WTC11 (cell line): ENCODE data around the gene SEPTIN14. TPM values are rescaled to one million over a fixed set of nuclear protein-coding genes. Genes with fewer than 3 reads are reported as not detected.
"Not testable (repeated sequence)": the region's sequence is repeated elsewhere in the genome, so short reads cannot be mapped to it uniquely, and the experiment has no call there.

Source experiments
- ATAC-seq: fragments of 200-7000 bp; cut with Tn5 transposase; 2 replicates; pipeline ENCODE4 v1.10.0; 2021; ENCODE audit warnings: mild to moderate bottlenecking, moderate library complexity
- CTCF ChIA-PET: fragments of 300-600 bp; sonication (Branson Sonifier 250); formaldehyde crosslinking; loops from one replicate; lab custom pipeline; 2021; ENCODE audit warnings: antibody characterized with exemption; lab: Charles Lee
- POLR2A ChIA-PET: fragments of 350-600 bp; sonication (Branson Sonifier 250); formaldehyde crosslinking; loops from one replicate; lab custom pipeline; 2021; ENCODE audit warnings: antibody characterized with exemption; lab: Charles Lee
- DNase-seq: peaks from one replicate; pipeline ENCODE4 v3.0.0; 2021; ENCODE audit warnings: low spot score
- H3K27ac Mint-ChIP-seq: 2 replicates; pipeline ENCODE4 v1.8.0; 2021; ENCODE audit warnings: mixed read lengths
- H3K27me3 Mint-ChIP-seq: 2 replicates; pipeline ENCODE4 v1.8.0; 2021; ENCODE audit warnings: low read depth, mild to moderate bottlenecking, moderate library complexity, mixed read lengths
- H3K36me3 Mint-ChIP-seq: 2 replicates; pipeline ENCODE4 v1.8.0; 2021; ENCODE audit warnings: mixed read lengths
- H3K4me1 Mint-ChIP-seq: 2 replicates; pipeline ENCODE4 v1.8.0; 2022; ENCODE audit warnings: mixed read lengths
- H3K4me3 Mint-ChIP-seq: 2 replicates; pipeline ENCODE4 v1.8.0; 2021; ENCODE audit warnings: mild to moderate bottlenecking, moderate library complexity, mixed read lengths
- H3K9me3 Mint-ChIP-seq: 2 replicates; pipeline ENCODE4 v1.8.0; 2021; ENCODE audit warnings: mixed read lengths
- FOXJ3 ChIP-seq: sonication (generic); formaldehyde crosslinking; IDR thresholded peaks from 2 replicates; pipeline ENCODE4 v1.9.0; 2021; ENCODE audit warnings: missing genetic modification reagents, mild to moderate bottlenecking, borderline replicate concordance
- GRHL2 ChIP-seq: fragments of 250-450 bp; sonication (Bioruptor Pico); IDR thresholded peaks from 2 replicates; pipeline ENCODE4 v1.8.0; 2022; ENCODE audit warnings: mild to moderate bottlenecking, moderate library complexity; ENCODE audit not compliant: insufficient replicate concordance, severe bottlenecking
- HMGA2 ChIP-seq: fragments of 250-450 bp; sonication (Bioruptor Pico); IDR thresholded peaks from 2 replicates; pipeline ENCODE4 v1.4.0; 2021; ENCODE audit warnings: mild to moderate bottlenecking, moderate library complexity
- JAZF1 ChIP-seq: fragments of 250-450 bp; sonication (Bioruptor Pico); IDR thresholded peaks from 2 replicates; pipeline ENCODE4 v1.9.0; 2021; ENCODE audit warnings: moderate library complexity, mild to moderate bottlenecking, inconsistent platforms
- KAT7 ChIP-seq: sonication (generic); formaldehyde crosslinking; IDR thresholded peaks from 2 replicates; pipeline ENCODE4 v1.8.1; 2023; ENCODE audit warnings: missing genetic modification reagents, mild to moderate bottlenecking, borderline replicate concordance
- MXD4 ChIP-seq: fragments of 250-450 bp; sonication (Bioruptor Pico); IDR thresholded peaks from 2 replicates; pipeline ENCODE4 v1.8.0; 2021; ENCODE audit warnings: mild to moderate bottlenecking, moderate library complexity, borderline replicate concordance
- ZMAT4 ChIP-seq: fragments of 250-450 bp; sonication (Bioruptor Pico); IDR thresholded peaks from 2 replicates; pipeline ENCODE4 v1.9.0; 2021; ENCODE audit warnings: mild to moderate bottlenecking
- ZNF121 ChIP-seq: sonication (generic); formaldehyde crosslinking; IDR thresholded peaks from 2 replicates; pipeline ENCODE4 v1.8.0; 2023; ENCODE audit warnings: missing genetic modification reagents
- ZNF281 ChIP-seq: sonication (generic); formaldehyde crosslinking; IDR thresholded peaks from 2 replicates; pipeline ENCODE4 v1.8.0; 2023; ENCODE audit warnings: mild to moderate bottlenecking, missing genetic modification reagents
- total RNA-seq: library from RNA; stranded (reverse); gene quantifications from 3 replicates; pipeline ENCODE4 v1.2.3, GENCODE V29; 2021
- TF ChIP-seq, protein P1 (sequence below): sonication (generic); formaldehyde crosslinking; IDR thresholded peaks from 2 replicates; pipeline ENCODE4 v1.8.0; 2022; ENCODE audit warnings: mild to moderate bottlenecking, missing genetic modification reagents
- TF ChIP-seq, protein P2 (sequence below): sonication (generic); formaldehyde crosslinking; IDR thresholded peaks from 2 replicates; pipeline ENCODE4 v1.8.1; 2022; ENCODE audit warnings: mild to moderate bottlenecking, moderate library complexity, missing genetic modification reagents
- TF ChIP-seq, protein P3 (sequence below): fragments of 250-450 bp; sonication (Bioruptor Pico); IDR thresholded peaks from 2 replicates; pipeline ENCODE4 v1.8.0; 2021; ENCODE audit warnings: mild to moderate bottlenecking
- TF ChIP-seq, protein P4 (sequence below): sonication (generic); formaldehyde crosslinking; conservative IDR thresholded peaks from 2 replicates; pipeline ENCODE4 v1.8.1; 2022; ENCODE audit warnings: mild to moderate bottlenecking, missing genetic modification reagents
- TF ChIP-seq, protein P5 (sequence below): sonication (generic); formaldehyde crosslinking; IDR thresholded peaks from 2 replicates; pipeline ENCODE4 v1.8.1; 2022; ENCODE audit warnings: mild to moderate bottlenecking, missing genetic modification reagents, moderate library complexity, borderline replicate concordance

The SEPTIN14 gene
- total RNA-seq, 1 experiment from 2014 or later = 0.09 TPM

GRCh38 chr7:55898287-55898686, 35.7 kb upstream of the SEPTIN14 start (continued):
- TF ChIP-seq, protein P1, sequence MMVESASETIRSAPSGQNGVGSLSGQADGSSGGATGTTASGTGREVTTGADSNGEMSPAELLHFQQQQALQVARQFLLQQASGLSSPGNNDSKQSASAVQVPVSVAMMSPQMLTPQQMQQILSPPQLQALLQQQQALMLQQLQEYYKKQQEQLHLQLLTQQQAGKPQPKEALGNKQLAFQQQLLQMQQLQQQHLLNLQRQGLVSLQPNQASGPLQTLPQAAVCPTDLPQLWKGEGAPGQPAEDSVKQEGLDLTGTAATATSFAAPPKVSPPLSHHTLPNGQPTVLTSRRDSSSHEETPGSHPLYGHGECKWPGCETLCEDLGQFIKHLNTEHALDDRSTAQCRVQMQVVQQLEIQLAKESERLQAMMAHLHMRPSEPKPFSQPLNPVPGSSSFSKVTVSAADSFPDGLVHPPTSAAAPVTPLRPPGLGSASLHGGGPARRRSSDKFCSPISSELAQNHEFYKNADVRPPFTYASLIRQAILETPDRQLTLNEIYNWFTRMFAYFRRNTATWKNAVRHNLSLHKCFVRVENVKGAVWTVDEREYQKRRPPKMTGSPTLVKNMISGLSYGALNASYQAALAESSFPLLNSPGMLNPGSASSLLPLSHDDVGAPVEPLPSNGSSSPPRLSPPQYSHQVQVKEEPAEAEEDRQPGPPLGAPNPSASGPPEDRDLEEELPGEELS (CRISPR knock-in tag) = no peak
- TF ChIP-seq, protein P2, sequence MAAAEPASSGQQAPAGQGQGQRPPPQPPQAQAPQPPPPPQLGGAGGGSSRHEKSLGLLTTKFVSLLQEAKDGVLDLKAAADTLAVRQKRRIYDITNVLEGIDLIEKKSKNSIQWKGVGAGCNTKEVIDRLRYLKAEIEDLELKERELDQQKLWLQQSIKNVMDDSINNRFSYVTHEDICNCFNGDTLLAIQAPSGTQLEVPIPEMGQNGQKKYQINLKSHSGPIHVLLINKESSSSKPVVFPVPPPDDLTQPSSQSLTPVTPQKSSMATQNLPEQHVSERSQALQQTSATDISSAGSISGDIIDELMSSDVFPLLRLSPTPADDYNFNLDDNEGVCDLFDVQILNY = no peak
- TF ChIP-seq, protein P3, sequence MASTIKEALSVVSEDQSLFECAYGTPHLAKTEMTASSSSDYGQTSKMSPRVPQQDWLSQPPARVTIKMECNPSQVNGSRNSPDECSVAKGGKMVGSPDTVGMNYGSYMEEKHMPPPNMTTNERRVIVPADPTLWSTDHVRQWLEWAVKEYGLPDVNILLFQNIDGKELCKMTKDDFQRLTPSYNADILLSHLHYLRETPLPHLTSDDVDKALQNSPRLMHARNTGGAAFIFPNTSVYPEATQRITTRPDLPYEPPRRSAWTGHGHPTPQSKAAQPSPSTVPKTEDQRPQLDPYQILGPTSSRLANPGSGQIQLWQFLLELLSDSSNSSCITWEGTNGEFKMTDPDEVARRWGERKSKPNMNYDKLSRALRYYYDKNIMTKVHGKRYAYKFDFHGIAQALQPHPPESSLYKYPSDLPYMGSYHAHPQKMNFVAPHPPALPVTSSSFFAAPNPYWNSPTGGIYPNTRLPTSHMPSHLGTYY (CRISPR knock-in tag) = no peak
- TF ChIP-seq, protein P4, sequence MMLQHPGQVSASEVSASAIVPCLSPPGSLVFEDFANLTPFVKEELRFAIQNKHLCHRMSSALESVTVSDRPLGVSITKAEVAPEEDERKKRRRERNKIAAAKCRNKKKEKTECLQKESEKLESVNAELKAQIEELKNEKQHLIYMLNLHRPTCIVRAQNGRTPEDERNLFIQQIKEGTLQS (CRISPR knock-in tag) = no peak

DNA sequence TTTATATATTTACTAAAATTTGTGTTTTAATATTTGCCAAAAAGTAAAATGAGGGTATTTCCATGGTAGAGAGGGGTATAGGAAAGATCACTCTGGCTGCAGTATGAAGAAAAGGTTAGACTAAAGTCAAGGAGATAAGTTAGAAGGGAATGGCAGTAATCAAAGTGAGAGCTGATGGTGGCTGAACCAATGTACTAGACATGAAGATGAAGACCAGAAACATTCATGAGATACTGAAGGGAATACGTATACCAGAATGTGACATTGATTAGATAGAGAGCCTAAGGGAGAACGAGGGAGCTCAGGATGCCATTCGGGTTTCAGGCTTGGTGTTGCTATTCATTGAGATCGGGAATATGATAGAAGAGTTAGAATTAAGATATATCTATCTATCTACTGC, 32.5 kb upstream of the SEPTIN14 start:
- peaks cover 4% of the 10 kb centered on the region for H3K4me1 Mint-ChIP-seq
- no peaks in the 10 kb centered on the region for H3K27me3 Mint-ChIP-seq
- no peak overlapping the region for H3K4me3 Mint-ChIP-seq
- ChIA-PET CTCF (no interaction called here), POLR2A (no interaction called here)
- peaks cover 17% of the 10 kb centered on the region for H3K36me3 Mint-ChIP-seq
- TF ChIP-seq ZNF121 (CRISPR knock-in tag) (no peak), GRHL2 (CRISPR knock-in tag) (no peak), ZMAT4 (CRISPR knock-in tag) (no peak), FOXJ3 (CRISPR knock-in tag) (no peak), JAZF1 (CRISPR knock-in tag) (no peak), HMGA2 (CRISPR knock-in tag) (no peak)
- TF ChIP-seq, protein P5, sequence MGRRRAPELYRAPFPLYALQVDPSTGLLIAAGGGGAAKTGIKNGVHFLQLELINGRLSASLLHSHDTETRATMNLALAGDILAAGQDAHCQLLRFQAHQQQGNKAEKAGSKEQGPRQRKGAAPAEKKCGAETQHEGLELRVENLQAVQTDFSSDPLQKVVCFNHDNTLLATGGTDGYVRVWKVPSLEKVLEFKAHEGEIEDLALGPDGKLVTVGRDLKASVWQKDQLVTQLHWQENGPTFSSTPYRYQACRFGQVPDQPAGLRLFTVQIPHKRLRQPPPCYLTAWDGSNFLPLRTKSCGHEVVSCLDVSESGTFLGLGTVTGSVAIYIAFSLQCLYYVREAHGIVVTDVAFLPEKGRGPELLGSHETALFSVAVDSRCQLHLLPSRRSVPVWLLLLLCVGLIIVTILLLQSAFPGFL (CRISPR knock-in tag) = no peak
- no peak overlapping the region for H3K27ac Mint-ChIP-seq
- peaks cover 18% of the 10 kb centered on the region for H3K9me3 Mint-ChIP-seq
- no peak for ATAC-seq
- DNase-seq = no peak

GRCh38 chr7:55893940-55894339, 31.4 kb upstream of the SEPTIN14 start:
- POLR2A ChIA-PET = no interaction called here
- H3K4me3 Mint-ChIP-seq = no peak overlapping the region
- ATAC-seq (peak; percentile 56; the same call in 1 of the 2 replicates), DNase-seq (no peak)
- H3K4me1 Mint-ChIP-seq = peaks cover 4% of the 10 kb centered on the region
- H3K9me3 Mint-ChIP-seq = peaks cover 15% of the 10 kb centered on the region
- CTCF ChIA-PET = no interaction called here
- no peaks in the 10 kb centered on the region for H3K27me3 Mint-ChIP-seq
- H3K27ac Mint-ChIP-seq = 0 out of 2 replicates have a peak overlapping the region, but pooled peaks have one; percentile 23
- TF ChIP-seq ZNF281 (no peak), MXD4 (CRISPR knock-in tag) (no peak), KAT7 (CRISPR knock-in tag) (no peak)
- H3K36me3 Mint-ChIP-seq = peaks cover 13% of the 10 kb centered on the region

DNA sequence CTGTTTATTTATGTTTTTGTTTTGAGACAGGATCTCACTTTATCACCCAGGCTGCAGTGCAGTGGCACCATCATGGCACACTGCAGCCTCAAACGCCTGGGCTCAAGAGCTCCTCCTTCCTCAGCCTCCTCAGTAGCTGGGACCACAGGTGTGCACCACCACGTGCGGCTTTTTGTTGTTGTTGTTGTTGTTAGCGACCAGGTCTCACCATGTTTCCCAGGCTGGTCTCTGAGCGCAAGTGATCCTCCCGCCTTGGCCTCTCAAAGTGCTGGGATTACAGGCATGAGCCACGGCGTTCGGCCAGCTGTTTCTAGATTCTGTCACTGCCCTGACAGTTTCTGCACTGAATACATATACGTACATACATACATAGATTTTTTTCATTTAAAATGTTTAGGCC, 25.8 kb upstream of the SEPTIN14 start:
- peak; percentile 25 for DNase-seq
- H3K27me3 Mint-ChIP-seq, H3K4me1 Mint-ChIP-seq, H3K36me3 Mint-ChIP-seq, CTCF ChIA-PET, ATAC-seq, POLR2A ChIA-PET, H3K9me3 Mint-ChIP-seq: not testable (repeated sequence)
- Mint-ChIP-seq H3K4me3 (peak overlapping the region; percentile 77), H3K27ac (peak overlapping the region; percentile 97)
